HCT116 (cell line): ENCODE data around the gene HDAC11.

ENCODE experiments used
- CBX3 ChIP-seq: IDR thresholded peaks from 2 replicates; pipeline ENCODE4 v1.6.1; 2012; ENCODE audit warnings: low read depth
- EGR1 ChIP-seq: IDR thresholded peaks from 2 replicates; pipeline ENCODE4 v1.6.1; 2012; ENCODE audit warnings: low read depth
- EZH2 ChIP-seq: fragments of 200-600 bp; sonication (generic); IDR thresholded peaks from 2 replicates; pipeline ENCODE4 v1.6.1; 2017; ENCODE audit warnings: antibody characterized with exemption, mixed run types
- FOSL1 ChIP-seq: IDR thresholded peaks from 2 replicates; pipeline ENCODE4 v1.6.1; 2012; ENCODE audit warnings: low read depth
- POLR2AphosphoS5 ChIP-seq: IDR thresholded peaks from 2 replicates; pipeline ENCODE4 v1.6.1; 2011; ENCODE audit warnings: mild to moderate bottlenecking, low read depth, low read length, moderate library complexity
- SP1 ChIP-seq: IDR thresholded peaks from 2 replicates; pipeline ENCODE4 v1.6.1; 2012; ENCODE audit warnings: low read depth
- TF ChIP-seq, protein P1 (sequence below), 3 experiments: fragments of 200-600 bp in 1 of 3; sonication (generic) in 1 of 3; IDR thresholded peaks in 2 of 3; conservative IDR thresholded peaks in 1 of 3; 2 replicates each; pipeline ENCODE4 v1.5.1; 2012 to 2017; ENCODE audit warnings: low read depth in 2 of 3, low read length in 2 of 3, antibody characterized with exemption in 1 of 3, borderline replicate concordance in 1 of 3, control low read depth in 1 of 3, mild to moderate bottlenecking in 1 of 3, mixed read lengths in 1 of 3, mixed run types in 1 of 3, moderate library complexity in 1 of 3; ENCODE audit not compliant: insufficient read depth in 1 of 3
- TF ChIP-seq, protein P2 (sequence below): IDR thresholded peaks from 2 replicates; pipeline ENCODE4 v1.6.1; 2012

DNA sequence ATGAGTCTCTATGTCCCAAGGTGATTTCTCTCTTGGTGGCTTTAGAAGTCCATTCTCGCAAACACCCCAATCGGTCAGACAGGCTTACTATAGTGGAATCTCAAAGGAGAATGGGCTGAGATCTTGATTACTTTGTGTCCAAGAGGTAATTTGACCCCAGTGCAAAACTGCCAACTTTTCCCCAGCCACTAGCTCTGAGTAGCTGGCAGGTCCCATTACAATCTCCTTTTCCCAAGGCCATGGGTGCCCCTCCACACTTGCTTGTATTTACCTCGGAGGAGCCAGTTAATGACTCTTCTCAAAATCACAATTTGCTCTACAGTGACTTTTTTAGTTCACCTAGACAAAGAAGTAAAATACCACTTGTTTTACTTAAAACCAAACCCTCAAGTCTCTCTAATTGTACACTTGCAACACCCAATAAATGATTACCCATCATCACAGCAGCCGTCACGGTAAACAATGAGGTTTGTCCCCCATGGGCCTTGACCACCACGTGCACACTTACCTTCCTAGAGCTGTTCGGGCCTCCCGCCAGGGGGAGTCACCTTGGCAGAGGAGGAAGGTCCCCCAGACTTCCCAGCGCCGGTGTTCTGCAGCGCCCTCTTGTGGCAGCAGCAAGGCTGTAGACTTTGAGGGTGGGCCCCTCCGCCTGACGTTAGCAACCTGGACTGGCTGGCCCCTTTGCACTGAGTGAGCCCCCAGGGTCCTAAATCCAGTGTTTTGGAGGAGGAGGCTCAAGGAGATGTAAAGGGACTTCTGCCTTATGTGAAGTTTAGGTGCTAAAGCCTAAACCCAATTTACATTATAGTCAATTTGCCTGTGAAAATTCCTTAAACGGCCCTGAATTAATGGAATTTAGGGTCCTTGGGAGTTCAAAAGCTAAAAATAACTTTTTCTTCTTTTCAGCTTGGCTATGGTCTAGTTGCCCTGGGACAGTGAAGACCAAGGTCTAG, 18.7 kb upstream of the HDAC11 start:
- TF ChIP-seq FOSL1 (no peak), CBX3 (0 out of 2 replicates have a peak, but pooled peaks have one; percentile 70), EZH2 (no peak), SP1 (no peak), EGR1 (no peak), POLR2AphosphoS5 (no peak)
- TF ChIP-seq, protein P1, sequence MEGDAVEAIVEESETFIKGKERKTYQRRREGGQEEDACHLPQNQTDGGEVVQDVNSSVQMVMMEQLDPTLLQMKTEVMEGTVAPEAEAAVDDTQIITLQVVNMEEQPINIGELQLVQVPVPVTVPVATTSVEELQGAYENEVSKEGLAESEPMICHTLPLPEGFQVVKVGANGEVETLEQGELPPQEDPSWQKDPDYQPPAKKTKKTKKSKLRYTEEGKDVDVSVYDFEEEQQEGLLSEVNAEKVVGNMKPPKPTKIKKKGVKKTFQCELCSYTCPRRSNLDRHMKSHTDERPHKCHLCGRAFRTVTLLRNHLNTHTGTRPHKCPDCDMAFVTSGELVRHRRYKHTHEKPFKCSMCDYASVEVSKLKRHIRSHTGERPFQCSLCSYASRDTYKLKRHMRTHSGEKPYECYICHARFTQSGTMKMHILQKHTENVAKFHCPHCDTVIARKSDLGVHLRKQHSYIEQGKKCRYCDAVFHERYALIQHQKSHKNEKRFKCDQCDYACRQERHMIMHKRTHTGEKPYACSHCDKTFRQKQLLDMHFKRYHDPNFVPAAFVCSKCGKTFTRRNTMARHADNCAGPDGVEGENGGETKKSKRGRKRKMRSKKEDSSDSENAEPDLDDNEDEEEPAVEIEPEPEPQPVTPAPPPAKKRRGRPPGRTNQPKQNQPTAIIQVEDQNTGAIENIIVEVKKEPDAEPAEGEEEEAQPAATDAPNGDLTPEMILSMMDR (IDR thresholded peaks at IDR 0.05 in 2 of 3, conservative IDR thresholded peaks at IDR 0.05 in 1 of 3; ENCODE audit: borderline replicate concordance in 1 of 3, insufficient read depth in 1 of 3, low read depth in 2 of 3, low read length in 2 of 3), result peak; percentile 88 to 96 (median 91)
- TF ChIP-seq, protein P2, sequence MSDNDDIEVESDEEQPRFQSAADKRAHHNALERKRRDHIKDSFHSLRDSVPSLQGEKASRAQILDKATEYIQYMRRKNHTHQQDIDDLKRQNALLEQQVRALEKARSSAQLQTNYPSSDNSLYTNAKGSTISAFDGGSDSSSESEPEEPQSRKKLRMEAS, result peak; percentile 92
